CD4-positive, alpha-beta memory T cell (primary cell): ENCODE measurements around the gene ARHGAP22. TPM values are rescaled to one million over a fixed set of nuclear protein-coding genes. Genes with fewer than 3 reads are reported as not detected.

Experiments
- CTCF ChIA-PET: fragments of 350-600 bp; sonication (Branson Sonifier 250); formaldehyde crosslinking; loops from one replicate; lab custom pipeline; 2021; ENCODE audit warnings: inconsistent platforms; ENCODE audit not compliant: partially characterized antibody; lab: Charles Lee
- POLR2A ChIA-PET: fragments of 350-600 bp; sonication (Branson Sonifier 250); formaldehyde crosslinking; loops from one replicate; lab custom pipeline; 2021; ENCODE audit not compliant: partially characterized antibody; lab: Charles Lee
- DNase-seq, 5 donors: peaks; one replicate each; pipeline versions ENCODE4 v3.0.0 to v3.0.0-alpha.2; 2020 to 2022; ENCODE audit warnings: mixed read lengths in 1 of 5
- H3K27ac ChIP-seq: one replicate; pipeline ENCODE4 v1.7.0; 2013; ENCODE audit warnings: low read depth, low read length
- H3K27me3 ChIP-seq: 2 replicates; pipeline ENCODE4 v1.7.0; 2013; ENCODE audit warnings: mild to moderate bottlenecking, low read length, moderate library complexity; ENCODE audit not compliant: insufficient read depth
- H3K36me3 ChIP-seq: 2 replicates; pipeline ENCODE4 v1.7.0; 2013; ENCODE audit warnings: mild to moderate bottlenecking, low read length, moderate library complexity; ENCODE audit not compliant: insufficient read depth
- H3K4me1 ChIP-seq: 2 replicates; pipeline ENCODE4 v1.7.0; 2013; ENCODE audit warnings: mild to moderate bottlenecking, low read length, moderate library complexity; ENCODE audit not compliant: insufficient read depth
- H3K4me3 ChIP-seq, 2 donors: one replicate each; pipeline ENCODE4 v1.7.0; 2013; ENCODE audit warnings: low read length in 2 of 2, mild to moderate bottlenecking in 1 of 2
- H3K9me3 ChIP-seq, 2 donors: one replicate each; pipeline ENCODE4 v1.7.0; 2013; ENCODE audit warnings: low read length in 2 of 2, control low read depth in 1 of 2; ENCODE audit not compliant: control insufficient read depth in 1 of 2
- H3K27ac Mint-ChIP-seq, 7 donors: one replicate each; pipeline ENCODE4 v1.8.0; 2020 to 2021; ENCODE audit warnings: mixed read lengths in 7 of 7, mild to moderate bottlenecking in 6 of 7, inconsistent platforms in 3 of 7, moderate library complexity in 3 of 7
- H3K27me3 Mint-ChIP-seq, 2 donors: one replicate each; pipeline ENCODE4 v1.8.0; 2020 to 2021; ENCODE audit warnings: mixed read lengths in 2 of 2
- H3K36me3 Mint-ChIP-seq, 2 donors: one replicate each; pipeline ENCODE4 v1.8.0; 2020 to 2021; ENCODE audit warnings: mixed read lengths in 2 of 2, inconsistent platforms in 1 of 2, mild to moderate bottlenecking in 1 of 2
- H3K4me1 Mint-ChIP-seq, 4 donors: one replicate each; pipeline ENCODE4 v1.8.0; 2020 to 2021; ENCODE audit warnings: mixed read lengths in 4 of 4, mild to moderate bottlenecking in 1 of 4
- H3K4me3 Mint-ChIP-seq, 8 donors: one replicate each; pipeline ENCODE4 v1.8.0; 2020 to 2021; ENCODE audit warnings: mixed read lengths in 8 of 8, mild to moderate bottlenecking in 7 of 8, moderate library complexity in 6 of 8, inconsistent platforms in 3 of 8
- H3K9me3 Mint-ChIP-seq, 8 donors: one replicate each; pipeline ENCODE4 v1.8.0; 2020 to 2021; ENCODE audit warnings: mixed read lengths in 8 of 8, mild to moderate bottlenecking in 5 of 8, inconsistent platforms in 3 of 8, moderate library complexity in 1 of 8
- intact Hi-C: fragments of 100-400 bp; cut with micrococcal nuclease; formaldehyde crosslinking; loops from one replicate; pipeline ENCODE4 v1.15.1; 2023
- polyA plus RNA-seq, 2 donors: library from polyadenylated mRNA; unstranded; fragments of 300-500 nt; fragmentation: Illumina TruSeq; gene quantifications; one replicate each; pipeline ENCODE4 v1.2.3, GENCODE V29; 2021
- total RNA-seq, 2 experiments: library from RNA; stranded (reverse); gene quantifications; one replicate each; pipeline ENCODE4 v1.2.3, GENCODE V29; 2021

Gene ARHGAP22
- total and polyA plus RNA-seq, 4 experiments from 2014 or later, result 0.20 to 0.83 TPM; not detected in 2

- no peaks in the 10 kb centered on the region for H3K27me3 ChIP-seq
- no peak overlapping the region for H3K4me3 Mint-ChIP-seq
- no peak overlapping the region for H3K4me3 ChIP-seq
- H3K36me3 Mint-ChIP-seq, result no peaks in the 10 kb centered on the region
- POLR2A ChIA-PET, result no interaction called here
- H3K4me1 Mint-ChIP-seq, result no peaks in the 10 kb centered on the region
- no peaks in the 10 kb centered on the region for H3K36me3 ChIP-seq
- CTCF ChIA-PET, result interaction anchor here (0.8 to 2.0 kb wide), 4 partner anchors 13 to 47 kb away, joined by 3 to 8 read pairs (median 4); no protein-coding TSS in a partner anchor
- peaks cover 13 to 26% of the 10 kb centered on the region in 2 donors for H3K27me3 Mint-ChIP-seq
- DNase-seq, result no peak
- H3K27ac ChIP-seq, result no peak overlapping the region
- no peaks in the 10 kb centered on the region for H3K4me1 ChIP-seq
- no peak overlapping the region for H3K27ac Mint-ChIP-seq
- intact Hi-C loops, result no loop called here
- peaks cover 0 to 26% (median 6%) of the 10 kb centered on the region in 8 donors for H3K9me3 Mint-ChIP-seq
- no peaks in the 10 kb centered on the region for H3K9me3 ChIP-seq
These were observed 6.3 kb upstream of the ARHGAP22 start for GRCh38 chr10:48611133-48611532.

GRCh38 chr10:48610585-48611093 is 5.8 kb upstream of the ARHGAP22 start:
- ChIA-PET CTCF (interaction anchor here (0.8 to 2.0 kb wide), 4 partner anchors 14 to 48 kb away, joined by 3 to 8 read pairs (median 4); no protein-coding TSS in a partner anchor), POLR2A (no interaction called here)
- H3K4me1 ChIP-seq, result no peaks in the 10 kb centered on the region
- H3K9me3 ChIP-seq, result no peaks in the 10 kb centered on the region
- Mint-ChIP-seq H3K4me1 (no peaks in the 10 kb centered on the region), H3K27ac (no peak overlapping the region), H3K4me3 (no peak overlapping the region), H3K27me3 (peaks cover 16 to 29% of the 10 kb centered on the region in 2 donors), H3K9me3 (peaks cover 0 to 21% (median 4%) of the 10 kb centered on the region in 8 donors), H3K36me3 (no peaks in the 10 kb centered on the region)
- no peak overlapping the region for H3K27ac ChIP-seq
- no peaks in the 10 kb centered on the region for H3K36me3 ChIP-seq
- DNase-seq, result no peak
- no peaks in the 10 kb centered on the region for H3K27me3 ChIP-seq
- intact Hi-C loops, result no loop called here
- no peak overlapping the region for H3K4me3 ChIP-seq

GRCh38 chr10:48609899-48610584 is 5.2 kb upstream of the ARHGAP22 start:
- no peaks in the 10 kb centered on the region for H3K36me3 Mint-ChIP-seq
- DNase-seq, result no peak
- Histone ChIP-seq H3K27me3 (no peaks in the 10 kb centered on the region), H3K36me3 (no peaks in the 10 kb centered on the region), H3K27ac (no peak overlapping the region), H3K4me1 (no peaks in the 10 kb centered on the region), H3K4me3 (no peak overlapping the region), H3K9me3 (no peaks in the 10 kb centered on the region)
- peaks cover 20 to 34% of the 10 kb centered on the region in 2 donors for H3K27me3 Mint-ChIP-seq
- H3K27ac Mint-ChIP-seq, result no peak overlapping the region
- POLR2A ChIA-PET, result no interaction called here
- CTCF ChIA-PET, result interaction anchor here (1.3 to 2.0 kb wide), 3 partner anchors 15 to 46 kb away, joined by 3 to 8 read pairs (median 4); no protein-coding TSS in a partner anchor
- H3K4me1 Mint-ChIP-seq, result peaks cover 0 to 4% (median 3%) of the 10 kb centered on the region in 4 donors
- intact Hi-C loops, result no loop called here
- no peak overlapping the region for H3K4me3 Mint-ChIP-seq
- H3K9me3 Mint-ChIP-seq, result peaks cover 0 to 15% (median 3%) of the 10 kb centered on the region in 8 donors

- H3K36me3 Mint-ChIP-seq, result no peaks in the 10 kb centered on the region
- H3K4me3 Mint-ChIP-seq, result no peak overlapping the region
- no peak for DNase-seq
- Histone ChIP-seq H3K27ac (no peak overlapping the region), H3K4me1 (no peaks in the 10 kb centered on the region), H3K4me3 (no peak overlapping the region), H3K9me3 (no peaks in the 10 kb centered on the region), H3K27me3 (no peaks in the 10 kb centered on the region), H3K36me3 (no peaks in the 10 kb centered on the region)
- H3K9me3 Mint-ChIP-seq, result peaks cover 0 to 11% (median 2%) of the 10 kb centered on the region in 8 donors
- H3K27me3 Mint-ChIP-seq, result peaks cover 21 to 35% of the 10 kb centered on the region in 2 donors
- ChIA-PET POLR2A (no interaction called here), CTCF (interaction anchor here (4.5 kb wide), 1 partner anchor 48 kb away, joined by 37 read pairs; no protein-coding TSS in a partner anchor)
- peaks cover 0 to 6% (median 3%) of the 10 kb centered on the region in 4 donors for H3K4me1 Mint-ChIP-seq
- intact Hi-C loops, result no loop called here
- H3K27ac Mint-ChIP-seq, result no peak overlapping the region
These were observed 4.6 kb upstream of the ARHGAP22 start for GRCh38 chr10:48609441-48609840.

GRCh38 chr10:48608976-48609375 is 4.1 kb upstream of the ARHGAP22 start:
- Mint-ChIP-seq H3K4me1 (peaks cover 0 to 6% (median 3%) of the 10 kb centered on the region in 4 donors), H3K36me3 (no peaks in the 10 kb centered on the region), H3K4me3 (no peak overlapping the region), H3K27ac (no peak overlapping the region), H3K9me3 (peaks cover 0 to 7% (median 2%) of the 10 kb centered on the region in 8 donors), H3K27me3 (peaks cover 25 to 39% of the 10 kb centered on the region in 2 donors)
- Histone ChIP-seq H3K4me3 (no peak overlapping the region), H3K27ac (no peak overlapping the region), H3K9me3 (no peaks in the 10 kb centered on the region), H3K27me3 (no peaks in the 10 kb centered on the region), H3K36me3 (no peaks in the 10 kb centered on the region), H3K4me1 (no peaks in the 10 kb centered on the region)
- no peak for DNase-seq
- intact Hi-C loops, result loop anchor here (1.0 kb wide), 1 partner anchor 47 kb away; no protein-coding TSS in a partner anchor
- ChIA-PET POLR2A (no interaction called here), CTCF (interaction anchor here (1.0 to 4.5 kb wide), 4 partner anchors 11 to 48 kb away, joined by 3 to 37 read pairs (median 6); no protein-coding TSS in a partner anchor)

- H3K27ac ChIP-seq, result no peak overlapping the region
- no peaks in the 10 kb centered on the region for H3K27me3 ChIP-seq
- H3K27me3 Mint-ChIP-seq, result peaks cover 25 to 32% of the 10 kb centered on the region in 2 donors
- intact Hi-C loops, result loop anchor here (1.0 kb wide), 1 partner anchor 48 kb away; no protein-coding TSS in a partner anchor
- no peak overlapping the region for H3K4me3 Mint-ChIP-seq
- H3K36me3 ChIP-seq, result no peaks in the 10 kb centered on the region
- no peaks in the 10 kb centered on the region for H3K9me3 ChIP-seq
- H3K27ac Mint-ChIP-seq, result no peak overlapping the region
- CTCF ChIA-PET, result interaction anchor here (1.0 to 4.5 kb wide), 6 partner anchors 12 to 244 kb away, joined by 3 to 37 read pairs (median 4); no protein-coding TSS in a partner anchor
- POLR2A ChIA-PET, result no interaction called here
- peaks cover 0 to 2% (median 0%) of the 10 kb centered on the region in 8 donors for H3K9me3 Mint-ChIP-seq
- peaks cover 0 to 6% (median 3%) of the 10 kb centered on the region in 4 donors for H3K4me1 Mint-ChIP-seq
- H3K36me3 Mint-ChIP-seq, result no peaks in the 10 kb centered on the region
- no peak overlapping the region for H3K4me3 ChIP-seq
- no peaks in the 10 kb centered on the region for H3K4me1 ChIP-seq
- peak in 3 of 5 donors; percentile 9 to 11 (median 10) for DNase-seq
These were observed 3.4 kb upstream of the ARHGAP22 start for GRCh38 chr10:48608279-48608681.
